ENCODE measurements around the gene ME2.
"Not testable (repeated sequence)": the region's sequence is repeated elsewhere in the genome, so short reads cannot be mapped to it uniquely, and the experiment has no call there.

ME2 gene

GRCh38 chr18:50933684-50934083 lies 54.8 kb downstream of the ME2 start:
- TF ChIP-seq CTCF (IDR thresholded peaks at IDR 0.05; ENCODE audit: low read depth, low read length, missing control alignments) = no peak
- H3K4me3 ChIP-seq (ENCODE audit: low read depth, low read length) = no peak overlapping the region
- in situ Hi-C loops (cut with HindIII; ENCODE audit: low sequenced_read_pairs) = no loop called here
- DNase-seq (ENCODE audit: low read depth) = no peak

- TF ChIP-seq CTCF (IDR thresholded peaks at IDR 0.05; ENCODE audit: low read depth, low read length, missing control alignments) = no peak
- in situ Hi-C loops (cut with HindIII; ENCODE audit: low sequenced_read_pairs) = no loop called here
Observed at GRCh38 chr18:50934545-50935211, 55.8 kb downstream of the ME2 start.

GRCh38 chr18:50935493-50936191 lies 56.7 kb downstream of the ME2 start:
- H3K4me3 ChIP-seq (ENCODE audit: low read depth, low read length) = no peak overlapping the region
- TF ChIP-seq CTCF (IDR thresholded peaks at IDR 0.05; ENCODE audit: low read depth, low read length, missing control alignments) = no peak
- in situ Hi-C loops (cut with HindIII; ENCODE audit: low sequenced_read_pairs) = no loop called here
- DNase-seq (ENCODE audit: low read depth) = no peak

More at GRCh38 chr18:50934545-50935211, 55.8 kb downstream of the ME2 start:
- no peak for DNase-seq (ENCODE audit: low read depth)
- H3K4me3 ChIP-seq (ENCODE audit: low read depth, low read length) = no peak overlapping the region

- H3K4me3 ChIP-seq (ENCODE audit: low read depth, low read length) = no peak overlapping the region
- DNase-seq (ENCODE audit: low read depth) = no peak
- in situ Hi-C loops (cut with HindIII; ENCODE audit: low sequenced_read_pairs) = no loop called here
- no peak for TF ChIP-seq CTCF (IDR thresholded peaks at IDR 0.05; ENCODE audit: low read depth, low read length, missing control alignments)
Observed at GRCh38 chr18:50937183-50937582, 58.3 kb downstream of the ME2 start.

GRCh38 chr18:50938912-50939311 lies 60.0 kb downstream of the ME2 start:
- DNase-seq (ENCODE audit: low read depth) = no peak
- TF ChIP-seq CTCF (IDR thresholded peaks at IDR 0.05; ENCODE audit: low read depth, low read length, missing control alignments) = no peak

GRCh38 chr18:50944245-50944932 lies 65.5 kb downstream of the ME2 start:
- TF ChIP-seq CTCF (IDR thresholded peaks at IDR 0.05; ENCODE audit: low read depth, low read length, missing control alignments) = no peak
- no peak for DNase-seq (ENCODE audit: low read depth)
- no peak overlapping the region for H3K4me3 ChIP-seq (ENCODE audit: low read depth, low read length)
- in situ Hi-C loops (cut with HindIII; ENCODE audit: low sequenced_read_pairs) = no loop called here

More at GRCh38 chr18:50938912-50939311, 60.0 kb downstream of the ME2 start:
- no peak overlapping the region for H3K4me3 ChIP-seq (ENCODE audit: low read depth, low read length)
- in situ Hi-C loops (cut with HindIII; ENCODE audit: low sequenced_read_pairs) = no loop called here

- in situ Hi-C loops (cut with HindIII; ENCODE audit: low sequenced_read_pairs); H3K4me3 ChIP-seq (ENCODE audit: low read depth, low read length); DNase-seq (ENCODE audit: low read depth): not testable (repeated sequence)
Observed at GRCh38 chr18:50945918-50946317, 67.0 kb downstream of the ME2 start.
